ENCODE data around the gene NRXN3.
A peak's percentile ranks its signal among the peaks of the same experiment; 100 is the strongest.

Gene NRXN3

DNA sequence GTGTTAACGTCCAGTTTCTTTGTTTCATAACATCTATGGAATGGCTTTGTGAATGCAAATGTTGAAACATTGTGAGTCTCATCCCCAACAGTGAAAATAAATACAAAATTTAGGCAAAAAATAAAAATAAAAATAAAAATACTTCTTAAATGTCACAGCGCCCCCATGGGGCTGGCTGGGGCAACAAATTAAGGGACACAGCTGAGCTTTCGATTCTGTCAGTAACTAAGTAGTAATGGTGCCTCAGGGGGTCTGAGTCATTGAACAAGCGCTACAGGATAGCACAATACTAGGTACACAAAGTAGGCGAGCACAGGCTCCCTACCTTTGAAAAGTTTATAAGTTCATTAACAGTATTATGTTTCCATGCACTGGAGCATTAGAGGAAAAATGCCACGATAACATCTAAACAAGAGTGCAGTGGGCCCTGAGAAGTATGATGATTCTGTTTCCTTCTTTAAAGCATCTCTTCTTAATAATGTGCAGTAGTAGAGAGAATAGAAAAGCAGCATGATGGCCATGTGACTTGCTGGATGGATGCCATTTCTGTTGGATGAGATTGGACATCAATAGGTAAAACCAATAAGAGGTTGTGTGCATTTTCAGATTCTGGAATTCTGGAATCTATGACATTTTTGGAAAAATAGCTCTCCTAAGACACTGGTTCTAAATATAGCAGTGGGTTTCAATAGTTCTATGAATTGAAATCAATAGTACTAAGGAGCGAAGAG, 1374.0 kb downstream of the NRXN3 start:
- no peak for DNase-seq (ENCODE audit: low read depth)

DNA sequence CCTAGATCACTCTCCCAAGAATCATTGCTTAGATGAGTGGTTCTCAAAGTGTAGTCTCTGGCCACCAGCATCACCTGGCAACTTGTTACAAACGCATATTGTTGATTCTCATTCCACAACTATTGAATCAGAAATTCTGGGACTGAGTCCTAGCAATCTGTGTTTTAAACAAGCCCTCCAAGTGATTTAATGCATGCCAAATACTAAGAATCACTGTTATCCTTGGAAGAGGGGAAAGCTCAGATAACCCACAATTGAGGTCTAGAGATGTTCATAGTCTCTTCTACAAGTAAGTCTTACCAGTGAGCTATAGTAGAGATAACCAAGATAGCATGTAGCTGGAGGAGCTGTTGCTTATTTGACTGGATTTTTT, 1374.5 kb downstream of the NRXN3 start:
- peak; percentile 16 for DNase-seq (ENCODE audit: low read depth)

DNA sequence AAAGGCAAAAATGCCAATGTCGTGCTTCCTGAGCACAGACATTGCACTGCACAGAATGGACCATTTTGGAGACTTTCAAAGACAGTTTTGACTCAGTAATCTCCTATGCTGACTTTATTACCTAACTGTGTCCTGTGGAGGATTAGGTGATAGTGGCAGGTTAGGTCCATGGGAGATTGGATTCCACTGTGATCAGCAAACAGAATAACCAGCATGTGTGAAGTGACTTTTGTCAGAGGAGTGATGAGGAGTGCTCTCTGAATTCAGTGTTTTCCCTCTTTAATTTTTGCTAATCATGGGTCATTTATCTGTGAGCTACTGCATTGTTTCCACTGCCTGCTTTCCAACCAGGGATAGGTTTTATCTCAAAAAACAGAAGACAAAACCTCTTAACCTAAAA, 1378.7 kb downstream of the NRXN3 start:
- DNase-seq (ENCODE audit: low read depth), result no peak

DNA sequence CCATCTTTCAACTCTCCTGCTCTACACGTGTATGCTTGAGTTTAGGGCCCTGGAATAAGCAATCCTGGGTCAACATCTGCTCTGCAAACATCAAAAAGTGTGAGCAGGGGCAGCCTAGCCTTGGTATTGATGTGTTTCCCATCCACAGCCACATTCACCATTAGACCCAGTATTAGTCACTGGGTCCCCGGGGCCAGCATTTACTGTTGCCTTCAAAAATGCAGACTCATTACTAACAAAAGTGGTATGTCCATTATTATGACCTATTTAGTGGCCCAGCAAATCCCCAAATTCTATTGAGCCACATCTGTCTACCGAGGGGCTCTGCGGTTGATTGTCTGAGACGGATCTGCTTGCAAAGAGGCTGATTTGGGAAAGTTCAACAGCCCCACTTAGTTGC, 1379.3 kb downstream of the NRXN3 start:
- DNase-seq (ENCODE audit: low read depth), result no peak

DNA sequence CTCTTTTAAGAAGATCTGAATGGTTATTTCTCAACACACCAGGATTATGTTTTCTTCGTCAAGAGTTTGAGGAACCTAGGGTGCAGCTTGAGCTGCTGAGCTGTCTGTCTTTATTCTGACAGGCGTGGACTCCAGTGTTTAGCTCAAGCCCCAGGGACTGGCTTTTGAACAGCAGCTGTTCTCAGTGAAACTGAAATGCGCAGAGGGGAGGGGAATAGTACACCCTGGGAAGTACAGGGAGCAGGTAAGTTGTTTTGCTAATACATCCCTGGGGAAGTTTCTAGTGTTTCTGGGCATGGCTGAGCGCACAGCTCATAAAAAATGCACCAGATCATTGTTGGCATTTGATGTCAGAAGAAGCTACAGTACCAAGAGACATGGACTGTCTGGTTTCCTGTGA, 1381.3 kb downstream of the NRXN3 start:
- no peak for DNase-seq (ENCODE audit: low read depth)

DNA sequence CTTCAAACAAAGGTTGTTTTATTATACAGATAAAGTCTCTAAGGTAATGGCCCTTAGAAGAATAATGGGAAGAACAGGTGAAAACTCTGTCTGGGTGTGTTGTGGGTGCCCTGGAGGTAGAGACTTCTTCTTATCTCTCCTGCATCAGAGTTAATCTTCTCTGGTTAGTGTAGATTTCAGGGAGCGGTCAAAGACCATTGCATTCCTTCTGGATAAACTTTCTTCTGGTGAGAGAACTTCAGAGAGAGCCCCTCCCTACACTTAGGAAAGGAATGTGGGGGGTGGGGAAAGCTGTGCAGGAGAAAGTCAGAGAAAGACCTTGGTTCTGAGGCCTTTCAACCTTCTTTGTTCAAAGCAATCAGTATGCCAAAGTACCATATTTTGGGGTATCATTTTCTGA, 1382.6 kb downstream of the NRXN3 start:
- DNase-seq (ENCODE audit: low read depth), result no peak

DNA sequence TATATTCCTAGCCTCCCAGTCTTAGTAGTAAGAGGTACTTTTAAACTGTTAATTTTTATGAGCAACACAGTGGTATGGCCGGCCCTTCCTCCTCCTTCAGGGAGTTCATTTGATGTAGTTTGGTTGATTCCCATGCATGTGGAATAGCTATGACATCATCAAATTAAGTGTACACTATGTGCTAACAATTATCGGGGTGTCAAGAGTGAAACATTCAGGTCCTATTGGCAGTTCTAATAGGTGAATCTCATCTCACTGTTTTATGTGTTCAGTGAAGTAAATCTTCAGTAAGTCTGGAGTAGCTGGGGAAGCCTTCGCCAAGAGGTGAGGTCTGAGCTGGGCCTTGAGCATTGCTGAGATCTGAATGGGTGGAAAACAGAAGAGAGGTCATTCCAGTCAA, 1384.6 kb downstream of the NRXN3 start:
- no peak for DNase-seq (ENCODE audit: low read depth)

DNA sequence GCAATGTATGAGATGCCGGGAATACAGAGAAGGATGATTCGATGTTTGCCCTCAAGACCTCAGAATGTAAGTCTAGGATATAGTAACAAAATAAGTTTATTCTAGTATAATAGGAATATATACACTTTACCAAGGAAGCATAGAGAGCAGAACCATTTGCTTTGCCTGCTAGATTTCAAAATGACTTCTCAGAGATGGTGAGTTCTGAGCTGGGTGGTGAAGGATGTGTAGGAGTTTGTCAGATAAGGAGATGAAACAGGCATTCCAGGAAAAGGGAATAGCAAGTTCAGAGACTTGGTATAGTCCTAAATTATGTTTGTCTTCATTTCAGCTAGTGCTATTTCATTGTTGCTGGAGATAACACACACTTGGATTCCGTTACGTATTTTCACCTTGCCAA, 1385.3 kb downstream of the NRXN3 start:
- DNase-seq (ENCODE audit: low read depth), result no peak

DNA sequence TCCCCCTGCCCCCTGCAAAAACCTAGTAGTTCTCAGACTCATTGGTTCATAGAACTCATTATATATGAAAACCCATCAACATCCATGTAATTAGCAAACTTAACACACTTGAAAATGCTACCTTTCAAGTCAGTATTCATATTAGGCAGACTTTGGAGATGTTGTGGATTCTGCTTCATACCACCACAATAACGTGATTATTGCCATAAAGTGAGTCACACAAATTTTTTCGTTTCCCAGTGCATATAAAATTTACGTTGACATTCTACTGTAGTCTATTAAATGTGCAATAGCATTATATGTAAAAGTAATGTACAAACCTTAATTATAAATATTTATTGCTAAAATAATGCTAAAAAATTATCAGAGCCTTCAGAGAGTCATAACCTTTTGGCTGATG, 1387.1 kb downstream of the NRXN3 start:
- DNase-seq (ENCODE audit: low read depth), result no peak

DNA sequence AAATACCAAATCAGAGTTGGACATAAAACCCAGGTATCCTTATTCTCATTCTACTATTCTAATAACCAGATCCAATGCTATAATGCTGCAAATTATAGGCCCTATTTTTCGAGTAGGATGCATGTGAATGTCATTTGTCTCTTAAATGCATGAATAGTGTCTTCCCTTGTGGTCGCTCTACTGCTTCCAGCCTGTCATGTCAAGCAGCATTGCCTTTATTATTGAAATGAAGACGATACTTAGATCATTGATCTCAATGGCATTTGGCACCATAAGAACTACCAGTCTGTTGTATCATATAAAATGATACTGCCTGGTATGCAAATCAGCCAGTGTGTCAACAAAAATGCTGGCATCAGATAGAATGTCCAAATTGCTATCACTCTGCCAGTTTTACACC, 1392.0 kb downstream of the NRXN3 start:
- DNase-seq (ENCODE audit: low read depth), result no peak

DNA sequence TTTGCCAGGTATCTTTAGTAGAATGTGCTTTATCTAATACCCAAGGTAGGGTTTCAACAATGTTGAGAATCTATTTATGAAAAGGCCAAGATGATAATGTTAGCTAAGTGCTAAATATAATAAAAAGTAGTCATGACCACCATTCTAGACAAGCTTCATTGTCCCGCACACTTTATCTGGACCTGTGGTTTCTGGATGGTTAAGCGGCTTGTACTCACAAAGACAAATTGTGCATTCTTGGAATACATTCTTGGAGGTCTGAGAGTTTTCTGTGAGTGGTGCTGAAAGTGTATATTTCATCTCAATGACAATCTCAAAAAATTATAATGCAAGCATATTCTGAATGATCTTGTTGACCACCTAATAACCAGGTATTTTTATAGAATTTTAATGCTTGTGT, 1394.2 kb downstream of the NRXN3 start:
- no peak for DNase-seq (ENCODE audit: low read depth)

DNA sequence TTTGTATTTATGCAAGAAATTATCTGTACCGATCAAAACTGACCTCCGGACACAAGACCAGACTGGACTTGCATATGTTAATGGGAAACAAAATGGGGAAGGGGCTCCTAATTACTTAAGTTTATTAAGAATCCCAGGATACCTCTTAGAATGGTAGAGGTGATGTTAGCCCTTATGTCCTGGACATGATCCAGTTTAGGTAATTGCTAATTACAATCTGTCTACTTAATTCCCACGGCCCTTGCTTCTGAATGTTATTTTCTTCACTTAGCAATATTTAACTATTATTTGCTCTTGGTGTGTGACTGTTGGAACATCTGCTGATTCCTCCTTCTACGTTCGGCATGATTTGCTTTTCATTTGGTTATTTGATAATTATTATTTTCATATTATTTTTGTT, 1397.1 kb downstream of the NRXN3 start:
- no peak for DNase-seq (ENCODE audit: low read depth)

DNA sequence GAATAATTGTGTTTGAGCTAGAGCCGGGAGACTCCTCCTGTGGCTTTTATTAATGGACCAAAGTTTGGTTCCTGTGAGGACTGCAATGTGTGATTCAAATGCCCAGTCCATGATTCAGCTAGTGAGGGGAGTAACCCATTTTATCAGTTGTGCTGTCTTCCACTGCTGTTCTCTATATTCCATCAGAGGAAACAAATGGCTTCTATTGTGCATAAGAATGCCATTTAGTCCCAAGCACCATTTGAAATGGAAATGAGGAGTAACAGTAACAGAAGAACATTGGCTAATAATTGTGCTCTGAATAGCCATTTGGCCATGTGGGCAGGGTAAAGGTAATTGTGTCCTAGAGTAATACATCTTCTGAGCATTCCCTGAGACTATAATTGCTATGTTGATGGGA, 1398.4 kb downstream of the NRXN3 start:
- no peak for DNase-seq (ENCODE audit: low read depth)

DNA sequence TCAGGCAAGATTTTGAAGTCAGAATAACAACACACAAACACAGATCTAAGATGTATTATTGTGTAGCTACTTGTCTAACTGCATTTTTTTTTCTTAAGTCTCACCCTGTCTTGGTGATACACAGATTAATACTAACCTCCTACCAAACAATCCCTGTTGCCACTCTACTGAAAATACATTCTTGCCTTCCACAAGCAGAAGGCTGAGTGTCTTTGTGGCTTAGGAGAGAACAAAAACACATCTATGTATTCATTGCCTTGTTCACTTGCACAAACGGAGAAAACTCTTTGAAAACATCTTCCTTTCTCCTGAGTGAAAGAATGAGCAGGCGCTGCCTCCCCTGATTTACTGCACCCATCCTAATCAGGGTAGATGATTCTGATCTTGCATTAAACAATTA, 1398.9 kb downstream of the NRXN3 start:
- DNase-seq (ENCODE audit: low read depth), result no peak

DNA sequence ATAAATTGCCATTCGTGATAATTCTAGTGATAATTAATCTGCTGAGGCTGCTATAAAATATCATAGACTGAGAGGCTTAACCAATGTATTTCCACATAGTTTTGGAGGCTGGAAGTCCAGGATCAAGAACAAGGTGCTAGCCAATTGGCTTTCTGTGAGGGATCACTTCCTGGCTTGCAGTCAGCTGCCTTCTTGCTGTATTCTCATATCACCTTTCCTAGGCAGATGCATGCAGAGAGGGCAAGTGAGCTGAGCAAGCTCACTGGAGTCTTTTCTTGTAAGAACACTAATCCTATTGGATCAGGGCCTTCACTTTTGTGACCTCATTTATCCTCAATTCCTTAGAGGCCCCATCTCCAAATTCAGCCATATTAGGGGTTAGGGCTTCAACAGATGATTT, 1400.5 kb downstream of the NRXN3 start:
- DNase-seq (ENCODE audit: low read depth), result no peak

DNA sequence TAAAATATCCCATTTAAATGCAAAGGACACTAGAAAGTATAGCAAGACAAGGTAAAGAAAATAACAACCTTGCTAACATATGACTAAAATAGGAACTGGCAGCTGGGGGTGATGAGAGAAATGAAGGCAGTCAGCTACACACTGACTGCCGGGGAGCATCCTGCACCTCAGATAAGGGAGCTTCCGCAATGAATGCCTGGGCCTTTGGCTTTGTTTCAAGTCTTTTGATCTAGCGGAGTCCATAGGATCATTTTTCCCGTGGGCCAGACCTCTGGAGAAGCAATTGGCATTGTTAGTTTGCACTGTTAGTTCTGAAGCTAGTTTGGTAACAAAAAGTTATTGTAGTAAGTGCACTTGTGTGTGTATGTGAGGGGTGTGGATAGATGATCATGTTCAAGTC, 1401.2 kb downstream of the NRXN3 start:
- DNase-seq (ENCODE audit: low read depth), result no peak

DNA sequence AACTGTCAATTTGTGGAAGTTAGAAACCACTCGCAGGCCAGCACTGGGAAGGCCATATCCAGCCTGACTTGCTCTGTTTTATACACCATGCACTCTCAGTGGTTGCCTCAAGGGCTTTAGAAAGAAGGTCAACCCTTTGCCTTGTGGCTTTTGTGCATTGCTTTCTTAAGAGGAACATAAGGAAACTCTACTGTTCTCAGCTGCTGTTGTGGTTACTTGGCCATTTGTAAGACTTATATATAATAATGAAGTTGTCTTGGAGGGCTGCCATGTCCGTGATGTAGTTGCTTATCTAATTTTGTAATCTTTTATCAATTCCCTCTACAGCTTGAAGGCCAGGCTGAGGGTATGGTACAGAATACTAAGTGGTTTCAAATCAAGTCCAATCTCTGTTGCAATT, 1403.3 kb downstream of the NRXN3 start:
- no peak for DNase-seq (ENCODE audit: low read depth)

DNA sequence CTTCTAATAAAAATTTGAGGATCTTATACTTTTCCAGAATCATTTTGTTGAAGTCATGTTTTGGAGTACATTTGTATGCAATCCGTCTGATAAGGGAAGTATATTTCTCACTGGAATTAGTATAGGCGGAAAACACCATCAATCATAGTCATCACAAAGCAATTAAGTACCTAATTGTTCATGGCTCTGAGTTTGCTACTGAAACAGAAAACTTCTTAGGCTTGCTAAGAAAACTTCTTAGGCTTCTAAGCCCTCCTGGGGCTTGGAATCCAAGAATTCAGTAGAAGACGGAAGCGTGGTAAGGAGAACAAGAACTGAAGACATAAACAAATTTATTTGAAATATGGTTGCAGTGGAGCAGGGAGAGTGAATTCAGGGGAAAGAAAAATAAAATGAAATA, 1404.9 kb downstream of the NRXN3 start:
- DNase-seq (ENCODE audit: low read depth), result no peak

DNA sequence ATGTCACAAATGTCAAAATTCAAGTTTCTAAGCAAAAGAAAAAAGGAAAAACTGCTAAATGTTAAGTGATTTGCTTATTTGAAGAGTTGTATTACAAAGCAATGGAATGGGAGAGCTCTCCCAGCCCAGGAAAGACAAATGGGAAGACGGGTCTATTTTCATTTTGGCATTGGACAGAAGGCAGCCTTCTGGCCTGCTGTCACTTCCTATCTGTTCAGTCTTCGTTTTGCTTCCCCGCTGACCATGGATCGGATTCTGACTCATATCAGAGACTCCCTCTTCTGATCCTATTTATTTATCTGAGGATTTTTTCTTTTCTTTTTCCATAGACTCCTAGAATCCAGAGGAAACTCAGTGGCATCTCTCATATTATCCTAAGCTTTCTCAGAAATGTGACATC, 1406.3 kb downstream of the NRXN3 start:
- DNase-seq (ENCODE audit: low read depth), result no peak

DNA sequence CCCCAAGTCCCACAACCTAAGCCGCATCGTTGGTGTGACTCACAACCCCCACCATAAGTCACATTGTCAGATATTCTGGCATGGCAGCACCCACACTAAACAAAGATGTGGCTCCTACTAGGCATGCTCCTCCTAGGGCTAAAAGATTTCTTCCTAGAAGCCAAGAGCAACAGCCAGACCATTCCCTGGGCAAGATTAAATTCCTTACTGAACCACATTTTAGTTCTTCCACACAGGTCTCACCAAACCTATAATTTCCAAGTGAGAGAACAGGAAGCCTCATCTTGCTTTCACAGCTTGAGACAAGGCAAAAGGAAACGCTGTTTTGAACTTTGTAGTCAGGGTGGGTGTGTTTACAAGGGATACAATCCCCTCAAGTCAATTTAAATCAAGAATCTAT, 1408.3 kb downstream of the NRXN3 start:
- no peak for DNase-seq (ENCODE audit: low read depth)

DNA sequence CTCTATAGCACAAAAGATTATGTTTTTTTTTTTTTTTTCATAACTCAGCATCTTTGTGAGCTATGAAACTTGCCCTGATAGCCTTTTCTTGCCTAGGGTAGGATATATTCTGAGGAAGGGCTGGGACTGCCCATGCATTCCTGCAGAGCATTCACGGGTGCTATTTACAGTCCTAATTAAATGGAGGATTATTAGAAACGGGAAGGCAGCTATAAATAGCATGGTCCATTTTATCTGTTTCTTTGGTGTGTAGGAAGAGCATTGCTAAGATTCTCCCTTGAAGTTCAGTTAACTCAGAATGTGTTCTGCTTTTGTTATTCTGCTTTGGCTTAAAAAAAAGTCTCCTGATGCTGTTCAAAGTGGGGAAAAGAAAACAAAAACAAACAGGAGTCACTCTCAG, 1410.2 kb downstream of the NRXN3 start:
- no peak for DNase-seq (ENCODE audit: low read depth)

DNA sequence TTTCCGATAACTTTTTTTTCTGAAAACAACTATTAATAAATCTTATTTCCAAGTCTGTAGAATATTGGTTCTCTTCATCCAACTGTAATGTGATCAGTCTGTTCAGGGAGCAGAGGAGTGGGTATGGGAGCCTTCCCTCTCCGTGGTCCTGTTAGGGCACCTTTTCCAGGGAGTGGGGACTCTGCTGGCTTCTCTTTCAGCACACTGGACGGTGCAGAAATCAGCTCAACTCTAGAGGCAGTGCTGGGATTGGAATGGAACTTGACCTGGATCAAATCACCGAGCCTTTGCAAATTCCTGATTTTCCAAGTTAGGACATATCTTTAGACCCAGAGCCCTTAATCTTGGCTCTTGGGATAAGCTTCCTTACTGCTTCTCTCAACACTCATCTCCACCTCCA, 1410.7 kb downstream of the NRXN3 start:
- no peak for DNase-seq (ENCODE audit: low read depth)

DNA sequence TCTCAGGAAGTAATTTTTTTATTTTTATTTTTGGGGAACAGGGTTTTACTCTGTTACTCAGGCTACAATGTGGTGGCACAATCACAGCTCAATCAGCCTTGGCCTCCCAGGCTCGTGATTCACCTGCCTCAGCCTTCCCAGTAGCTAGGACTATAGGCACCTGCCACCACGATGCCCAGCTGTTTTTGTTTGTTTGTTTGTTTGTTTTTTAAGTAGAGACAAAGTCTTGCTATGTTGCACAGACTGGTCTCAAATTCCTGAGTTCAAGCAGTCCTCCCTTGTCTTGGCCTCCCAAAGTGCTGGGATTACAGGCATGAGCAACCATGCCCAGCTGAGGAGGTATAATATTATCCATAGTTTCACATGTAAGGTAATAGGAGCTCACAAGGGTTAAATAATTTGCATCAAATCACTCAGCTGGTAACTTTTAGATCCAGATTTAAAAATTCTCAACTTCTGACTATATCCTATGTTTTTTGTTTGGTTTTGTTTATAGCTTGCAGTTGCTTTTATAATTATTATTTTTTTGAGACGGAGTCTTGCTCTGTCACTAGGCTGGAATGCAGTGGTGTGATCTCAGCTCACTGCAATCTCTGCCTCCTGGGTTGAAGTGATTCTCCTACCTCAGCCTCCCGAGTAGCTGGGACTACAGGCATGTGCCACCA, 1411.9 kb downstream of the NRXN3 start:
- DNase-seq (ENCODE audit: low read depth), result no peak

DNA sequence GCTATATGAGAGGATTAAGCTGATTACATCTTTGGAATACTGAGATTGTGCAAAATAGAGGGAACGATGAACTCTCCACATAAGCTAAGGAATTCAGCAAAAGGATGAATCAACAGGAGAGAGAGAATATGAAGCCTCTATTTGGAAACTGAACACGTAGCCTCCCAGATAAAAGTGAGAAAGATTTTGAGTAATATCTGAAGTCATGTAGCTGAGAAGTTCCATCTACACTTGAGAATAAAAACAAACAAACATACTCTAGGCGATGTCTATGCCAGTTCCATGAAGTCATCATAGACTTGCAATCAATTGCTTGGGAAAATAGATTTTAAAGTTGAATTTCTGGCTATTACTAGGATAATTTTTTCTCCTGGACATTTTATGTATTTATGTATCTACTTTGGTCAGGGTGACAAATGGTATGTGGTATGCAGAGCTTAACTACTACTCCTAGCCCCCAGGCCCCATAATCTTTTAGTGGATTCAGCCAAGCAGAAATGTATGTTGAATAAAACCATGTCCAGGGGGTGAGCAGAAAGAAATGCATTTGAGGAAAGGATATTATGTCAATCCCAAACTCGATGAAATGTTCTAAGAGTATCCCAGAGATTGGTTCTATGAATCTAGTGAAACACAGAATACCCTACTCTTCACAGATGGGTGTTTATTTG, 1413.7 kb downstream of the NRXN3 start:
- peak; percentile 43 for DNase-seq (ENCODE audit: low read depth)

Data from GM04503 (cell line).